B cell (primary cell): ENCODE results near the gene FJX1. TPM values are rescaled to one million over a fixed set of nuclear protein-coding genes. Genes with fewer than 3 reads are reported as not detected.

ENCODE experiments used
- ATAC-seq: fragments of 200-7000 bp; cut with Tn5 transposase; one replicate; pipeline ENCODE4 v1.10.0; 2021; ENCODE audit warnings: low read depth, mild to moderate bottlenecking, moderate number of reproducible peaks, moderate library complexity
- CTCF ChIA-PET: fragments of 350-600 bp; sonication (Branson Sonifier 250); formaldehyde crosslinking; loops from one replicate; lab custom pipeline; 2021; ENCODE audit warnings: antibody characterized with exemption, inconsistent platforms; lab: Charles Lee
- POLR2A ChIA-PET: fragments of 350-600 bp; sonication (Branson Sonifier 250); formaldehyde crosslinking; loops from one replicate; lab custom pipeline; 2021; ENCODE audit warnings: antibody characterized with exemption; lab: Charles Lee
- DNase-seq: peaks from one replicate; pipeline ENCODE4 v3.0.0; 2013
- H2AFZ ChIP-seq: 2 replicates; pipeline ENCODE4 v1.6.1; 2012; ENCODE audit warnings: mild to moderate bottlenecking, low read depth, low read length; ENCODE audit not compliant: insufficient read depth, poor library complexity, severe bottlenecking
- H3K27ac ChIP-seq, 2 donors: 1 replicate in 1 of 2; 2 replicates in 1 of 2; pipeline ENCODE4 v1.5.1; 2012 to 2013; ENCODE audit warnings: low read length in 2 of 2, mild to moderate bottlenecking in 2 of 2, moderate library complexity in 1 of 2
- H3K27me3 ChIP-seq, 4 experiments: fragments of 200-600 bp in 1 of 4; sonication (generic) in 1 of 4; replicated peaks in 1 of 4; 1 replicate in 2 of 4; 2 replicates in 2 of 4; pipeline versions ENCODE4 v1.6.1 to v1.7.0; 2013 to 2016; ENCODE audit warnings: low read length in 3 of 4, mild to moderate bottlenecking in 2 of 4, mixed read lengths in 1 of 4, moderate library complexity in 1 of 4; ENCODE audit not compliant: insufficient read depth in 4 of 4, control insufficient read depth in 3 of 4; ENCODE audit errors: control extremely low read depth in 1 of 4
- H3K36me3 ChIP-seq, 2 experiments: replicated peaks in 1 of 2; 1 replicate in 1 of 2; 2 replicates in 1 of 2; pipeline versions ENCODE4 v1.6.1 to v1.7.1; 2013; ENCODE audit warnings: low read length in 1 of 2; ENCODE audit not compliant: insufficient read depth in 2 of 2, control insufficient read depth in 1 of 2; ENCODE audit errors: control extremely low read depth in 1 of 2, extremely low read depth in 1 of 2
- H3K4me1 ChIP-seq, 2 donors: fragments of 200-600 bp in 1 of 2; sonication (generic) in 1 of 2; 1 replicate in 1 of 2; 2 replicates in 1 of 2; pipeline versions ENCODE4 v1.5.1 to v1.6.1; 2013 to 2017; ENCODE audit warnings: low read length in 2 of 2; ENCODE audit not compliant: control insufficient read depth in 2 of 2, insufficient read depth in 2 of 2
- H3K4me2 ChIP-seq: replicated peaks from 2 replicates; pipeline ENCODE3; 2012; ENCODE audit warnings: mild to moderate bottlenecking, low read depth, low read length; ENCODE audit not compliant: poor library complexity, severe bottlenecking
- H3K4me3 ChIP-seq, 5 experiments: fragments of 200-600 bp in 1 of 5; sonication (generic) in 1 of 5; 1 replicate in 3 of 5; 2 replicates in 2 of 5; pipeline versions ENCODE4 v1.5.1 to v1.7.0; 2011 to 2016; ENCODE audit warnings: low read length in 4 of 5, mild to moderate bottlenecking in 4 of 5, low read depth in 2 of 5, control low read depth in 1 of 5, moderate library complexity in 1 of 5; ENCODE audit not compliant: insufficient read depth in 1 of 5; ENCODE audit errors: control extremely low read depth in 1 of 5, extremely low read depth in 1 of 5
- H3K79me2 ChIP-seq: fragments of 200-600 bp; sonication (generic); one replicate; pipeline ENCODE4 v1.6.0; 2016; ENCODE audit warnings: low read length; ENCODE audit not compliant: control insufficient read depth, insufficient read depth
- H3K9ac ChIP-seq: fragments of 200-600 bp; sonication (generic); 2 replicates; pipeline ENCODE4 v1.6.1; 2017; ENCODE audit warnings: mild to moderate bottlenecking, low read length, moderate library complexity
- H3K9me3 ChIP-seq, 3 donors: one replicate each; pipeline versions ENCODE4 v1.6.1 to v1.7.1; 2013; ENCODE audit warnings: low read length in 2 of 3; ENCODE audit not compliant: control insufficient read depth in 2 of 3, insufficient read depth in 1 of 3; ENCODE audit errors: control extremely low read depth in 1 of 3
- H4K20me1 ChIP-seq: 2 replicates; pipeline ENCODE4 v1.6.0; 2012; ENCODE audit warnings: mild to moderate bottlenecking, low read length; ENCODE audit not compliant: insufficient read depth, control insufficient read depth, poor library complexity, severe bottlenecking
- H3K27ac Mint-ChIP-seq: one replicate; pipeline ENCODE4 v1.8.0; 2021; ENCODE audit warnings: mixed read lengths
- H3K27me3 Mint-ChIP-seq: one replicate; pipeline ENCODE4 v1.8.0; 2021; ENCODE audit warnings: mixed read lengths
- H3K4me1 Mint-ChIP-seq: one replicate; pipeline ENCODE4 v1.8.0; 2021; ENCODE audit warnings: mixed read lengths
- H3K4me3 Mint-ChIP-seq: one replicate; pipeline ENCODE4 v1.8.0; 2021; ENCODE audit warnings: mixed read lengths
- H3K9me3 Mint-ChIP-seq: one replicate; pipeline ENCODE4 v1.8.0; 2022; ENCODE audit warnings: mixed read lengths; ENCODE audit not compliant: insufficient read depth
- EZH2 ChIP-seq: IDR thresholded peaks from 2 replicates; pipeline ENCODE4 v1.6.1; 2012; ENCODE audit warnings: borderline replicate concordance, low read depth, mild to moderate bottlenecking, moderate library complexity, low read length; ENCODE audit not compliant: insufficient read depth, poor library complexity, severe bottlenecking
- WGBS: methylation state at CpG from one replicate; pipeline ENCODE4 v1.1.5; 2013; ENCODE audit warnings: missing lambda C conversion rate; ENCODE audit not compliant: insufficient coverage; 5-methylcytosine and 5-hydroxymethylcytosine counted together
- intact Hi-C: fragments of 100-400 bp; cut with micrococcal nuclease; formaldehyde crosslinking; loops from one replicate; pipeline ENCODE4 v1.10.0; 2022
- polyA plus RNA-seq: library from polyadenylated mRNA; depleted of rRNA; stranded (reverse); fragments of >200 nt; gene quantifications from 2 replicates; pipeline ENCODE4 v1.2.3, GENCODE V29; 2012
- total RNA-seq, 2 donors: library from RNA; stranded (reverse); fragments of 120-200 nt in 1 of 2; gene quantifications; 1 replicate in 1 of 2; 2 replicates in 1 of 2; pipeline versions ENCODE4 v1.2.3 to v1.2.4, GENCODE V29; 2013 to 2022
- TF ChIP-seq, protein P1 (sequence below): fragments of 200-600 bp; IDR thresholded peaks from one replicate; pipeline ENCODE4 v1.8.0; 2022; ENCODE audit warnings: antibody characterized with exemption, mild to moderate bottlenecking

FJX1 gene
- total and polyA plus RNA-seq, 2 donors (not counting 1 experiment from before 2014, with no cell fraction given), result 0.03 TPM; not detected in 1

DNA sequence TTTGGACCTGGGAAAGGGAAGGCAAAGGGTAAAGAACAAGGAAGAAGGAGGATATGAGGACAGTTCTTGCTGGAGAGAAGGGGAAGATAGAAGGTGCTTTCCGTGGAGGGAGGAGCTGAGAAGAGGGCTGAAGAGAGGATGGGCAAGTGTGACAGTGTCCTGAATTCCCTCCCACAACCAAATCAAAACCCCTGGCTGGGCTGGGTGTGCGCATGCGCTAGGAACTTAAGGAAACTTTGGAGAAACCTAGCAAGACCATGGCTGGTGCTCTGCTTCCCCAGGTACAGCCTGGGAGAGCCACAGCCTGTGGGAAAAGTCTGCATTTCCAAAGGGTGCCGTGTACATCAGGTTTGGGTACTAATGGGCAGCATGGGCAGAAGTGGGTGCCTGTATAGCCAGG, 29.0 kb upstream of the FJX1 start:
- Histone ChIP-seq H3K36me3 (no peaks in the 10 kb centered on the region), H3K4me2 (no peak overlapping the region), H3K4me3 (no peak overlapping the region), H2AFZ (no peak overlapping the region), H3K27ac (no peak overlapping the region), H3K9me3 (no peaks in the 10 kb centered on the region), H4K20me1 (no peaks in the 10 kb centered on the region), H3K4me1 (no peaks in the 10 kb centered on the region), H3K79me2 (no peaks in the 10 kb centered on the region), H3K27me3 (peaks cover 0 to 2% (median 0%) of the 10 kb centered on the region in 4 experiments), H3K9ac (no peak overlapping the region)
- intact Hi-C loops, result no loop called here
- H3K27ac Mint-ChIP-seq, result no peak overlapping the region
- WGBS, result 90% methylated on average over 3 of the region's 4 CpGs
- H3K27me3 Mint-ChIP-seq, result peaks cover 25% of the 10 kb centered on the region
- no peak for ATAC-seq
- ChIA-PET POLR2A (no interaction called here), CTCF (no interaction called here)
- no peaks in the 10 kb centered on the region for H3K4me1 Mint-ChIP-seq
- H3K4me3 Mint-ChIP-seq, result no peak overlapping the region
- DNase-seq, result no peak
- TF ChIP-seq EZH2, result no peak
- TF ChIP-seq, protein P1, sequence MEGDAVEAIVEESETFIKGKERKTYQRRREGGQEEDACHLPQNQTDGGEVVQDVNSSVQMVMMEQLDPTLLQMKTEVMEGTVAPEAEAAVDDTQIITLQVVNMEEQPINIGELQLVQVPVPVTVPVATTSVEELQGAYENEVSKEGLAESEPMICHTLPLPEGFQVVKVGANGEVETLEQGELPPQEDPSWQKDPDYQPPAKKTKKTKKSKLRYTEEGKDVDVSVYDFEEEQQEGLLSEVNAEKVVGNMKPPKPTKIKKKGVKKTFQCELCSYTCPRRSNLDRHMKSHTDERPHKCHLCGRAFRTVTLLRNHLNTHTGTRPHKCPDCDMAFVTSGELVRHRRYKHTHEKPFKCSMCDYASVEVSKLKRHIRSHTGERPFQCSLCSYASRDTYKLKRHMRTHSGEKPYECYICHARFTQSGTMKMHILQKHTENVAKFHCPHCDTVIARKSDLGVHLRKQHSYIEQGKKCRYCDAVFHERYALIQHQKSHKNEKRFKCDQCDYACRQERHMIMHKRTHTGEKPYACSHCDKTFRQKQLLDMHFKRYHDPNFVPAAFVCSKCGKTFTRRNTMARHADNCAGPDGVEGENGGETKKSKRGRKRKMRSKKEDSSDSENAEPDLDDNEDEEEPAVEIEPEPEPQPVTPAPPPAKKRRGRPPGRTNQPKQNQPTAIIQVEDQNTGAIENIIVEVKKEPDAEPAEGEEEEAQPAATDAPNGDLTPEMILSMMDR, result no peak
- H3K9me3 Mint-ChIP-seq, result no peaks in the 10 kb centered on the region

DNA sequence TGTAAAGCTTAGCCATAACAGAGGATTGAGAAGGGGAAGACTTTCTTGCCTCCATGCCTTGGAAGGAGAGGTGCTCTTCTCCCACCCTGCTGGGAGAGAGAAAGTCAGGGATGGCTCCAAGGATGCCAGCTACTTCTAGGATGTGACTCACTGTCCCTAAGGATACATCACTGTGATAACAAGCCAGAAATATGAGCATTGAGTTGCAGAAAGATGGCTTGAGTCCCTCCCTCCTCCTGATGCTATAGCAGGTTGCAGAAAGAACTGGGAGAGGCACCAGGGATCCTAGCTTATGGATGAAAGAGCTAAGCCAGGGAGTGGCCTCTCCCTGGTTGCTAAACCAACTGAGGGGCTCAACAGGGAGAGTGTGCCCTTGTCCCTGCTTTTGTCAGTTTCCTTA, 27.8 kb upstream of the FJX1 start:
- Histone ChIP-seq H3K36me3 (no peaks in the 10 kb centered on the region), H3K4me3 (no peak overlapping the region), H2AFZ (no peak overlapping the region), H3K9ac (no peak overlapping the region), H3K4me2 (no peak overlapping the region), H3K4me1 (no peaks in the 10 kb centered on the region), H3K27me3 (peaks cover 0 to 2% (median 0%) of the 10 kb centered on the region in 4 experiments), H3K27ac (no peak overlapping the region), H3K9me3 (no peaks in the 10 kb centered on the region), H4K20me1 (no peaks in the 10 kb centered on the region), H3K79me2 (no peaks in the 10 kb centered on the region)
- intact Hi-C loops, result no loop called here
- no peaks in the 10 kb centered on the region for H3K9me3 Mint-ChIP-seq
- TF ChIP-seq EZH2, result no peak
- H3K4me3 Mint-ChIP-seq, result no peak overlapping the region
- ATAC-seq (no peak), DNase-seq (no peak)
- peaks cover 17% of the 10 kb centered on the region for H3K27me3 Mint-ChIP-seq
- CTCF ChIA-PET, result interaction anchor here (0.5 to 1.0 kb wide), 3 partner anchors 14 to 27 kb away, joined by 3 read pairs; no protein-coding TSS in a partner anchor
- POLR2A ChIA-PET, result no interaction called here
- no peaks in the 10 kb centered on the region for H3K4me1 Mint-ChIP-seq
- H3K27ac Mint-ChIP-seq, result no peak overlapping the region
